ENCODE data around the gene SH3RF1.

Gene SH3RF1

GRCh38 chr4:169121861-169122382 lies 148.8 kb downstream of the SH3RF1 start:
- no peaks in the 10 kb centered on the region for H4K20me1 ChIP-seq (ENCODE audit: control insufficient read depth, insufficient read depth, low read depth, low read length)
- TF ChIP-seq CTCF (IDR thresholded peaks at IDR 0.05; ENCODE audit: low read depth, low read length, poor library complexity, severe bottlenecking) (no peak), EZH2phosphoT487 (IDR thresholded peaks at IDR 0.05; ENCODE audit: borderline replicate concordance, low read length) (no peak)
- no peaks in the 10 kb centered on the region for H3K79me2 ChIP-seq (ENCODE audit: control insufficient read depth, low read length)
- H3K4me3 ChIP-seq (ENCODE audit: low read length): no peak overlapping the region
- H3K27me3 ChIP-seq (ENCODE audit: control insufficient read depth, low read length): no peaks in the 10 kb centered on the region
- H3K4me2 ChIP-seq (ENCODE audit: low read length): no peak overlapping the region
- H3K9me2 ChIP-seq (replicated peaks; ENCODE audit: control insufficient read depth, low read length): no peaks in the 10 kb centered on the region
- no peaks in the 10 kb centered on the region for H3K36me3 ChIP-seq (ENCODE audit: control insufficient read depth, low read length)
- no peaks in the 10 kb centered on the region for H3K9me3 ChIP-seq (ENCODE audit: control insufficient read depth, insufficient read depth, low read length)
- H3K4me1 ChIP-seq (ENCODE audit: control insufficient read depth, low read length): no peaks in the 10 kb centered on the region
- no peaks in the 10 kb centered on the region for H3F3A ChIP-seq (ENCODE audit: control insufficient read depth, insufficient read depth)
- no peak overlapping the region for H3K27ac ChIP-seq (ENCODE audit: low read depth, low read length)

GRCh38 chr4:169120624-169121023 lies 150.1 kb downstream of the SH3RF1 start:
- Histone ChIP-seq H4K20me1 (ENCODE audit: control insufficient read depth, insufficient read depth, low read depth, low read length) (no peaks in the 10 kb centered on the region), H3K9me3 (ENCODE audit: control insufficient read depth, insufficient read depth, low read length) (no peaks in the 10 kb centered on the region), H3K27me3 (ENCODE audit: control insufficient read depth, low read length) (no peaks in the 10 kb centered on the region), H3K4me1 (ENCODE audit: control insufficient read depth, low read length) (no peaks in the 10 kb centered on the region), H3K4me3 (ENCODE audit: low read length) (no peak overlapping the region), H3F3A (ENCODE audit: control insufficient read depth, insufficient read depth) (no peaks in the 10 kb centered on the region), H3K79me2 (ENCODE audit: control insufficient read depth, low read length) (no peaks in the 10 kb centered on the region), H3K9me2 (replicated peaks; ENCODE audit: control insufficient read depth, low read length) (no peaks in the 10 kb centered on the region), H3K36me3 (ENCODE audit: control insufficient read depth, low read length) (no peaks in the 10 kb centered on the region), H3K4me2 (ENCODE audit: low read length) (no peak overlapping the region), H3K27ac (ENCODE audit: low read depth, low read length) (no peak overlapping the region)
- TF ChIP-seq CTCF (IDR thresholded peaks at IDR 0.05; ENCODE audit: low read depth, low read length, poor library complexity, severe bottlenecking) (no peak), EZH2phosphoT487 (IDR thresholded peaks at IDR 0.05; ENCODE audit: borderline replicate concordance, low read length) (no peak)

GRCh38 chr4:169119536-169119935 lies 151.2 kb downstream of the SH3RF1 start:
- Histone ChIP-seq H3K36me3 (ENCODE audit: control insufficient read depth, low read length) (no peaks in the 10 kb centered on the region), H3K9me3 (ENCODE audit: control insufficient read depth, insufficient read depth, low read length) (no peaks in the 10 kb centered on the region), H3K9me2 (replicated peaks; ENCODE audit: control insufficient read depth, low read length) (no peaks in the 10 kb centered on the region), H3K4me1 (ENCODE audit: control insufficient read depth, low read length) (no peaks in the 10 kb centered on the region), H3K27ac (ENCODE audit: low read depth, low read length) (no peak overlapping the region), H4K20me1 (ENCODE audit: control insufficient read depth, insufficient read depth, low read depth, low read length) (no peaks in the 10 kb centered on the region), H3K4me3 (ENCODE audit: low read length) (no peak overlapping the region), H3K4me2 (ENCODE audit: low read length) (no peak overlapping the region), H3K27me3 (ENCODE audit: control insufficient read depth, low read length) (no peaks in the 10 kb centered on the region), H3F3A (ENCODE audit: control insufficient read depth, insufficient read depth) (no peaks in the 10 kb centered on the region), H3K79me2 (ENCODE audit: control insufficient read depth, low read length) (no peaks in the 10 kb centered on the region)
- no peak for TF ChIP-seq EZH2phosphoT487 (IDR thresholded peaks at IDR 0.05; ENCODE audit: borderline replicate concordance, low read length)
- TF ChIP-seq CTCF (IDR thresholded peaks at IDR 0.05; ENCODE audit: low read depth, low read length, poor library complexity, severe bottlenecking): no peak

Measured in DOHH2 (cell line).